NCI-H748 (cell line): ENCODE measurements around the gene TOX2.
A peak's percentile ranks its signal among the peaks of the same experiment; 100 is the strongest.

Source experiments
- DNase-seq: peaks from one replicate; lab custom pipeline; 2025; ENCODE audit not compliant: unreplicated experiment; lab: John Stamatoyannopoulos, UW

The TOX2 gene

GRCh38 chr20:44052166-44052565 lies 137.5 kb downstream of the TOX2 start:
- no peak for DNase-seq

- no peak for DNase-seq
Measured at GRCh38 chr20:44053046-44053445, 138.4 kb downstream of the TOX2 start.

- no peak for DNase-seq
Measured at GRCh38 chr20:44054118-44054517, 139.5 kb downstream of the TOX2 start.

- DNase-seq, result no peak
Measured at GRCh38 chr20:44054849-44055248, 140.2 kb downstream of the TOX2 start.

GRCh38 chr20:44056010-44056698 lies 141.5 kb downstream of the TOX2 start:
- no peak for DNase-seq

- DNase-seq, result peak; percentile 9
Measured at GRCh38 chr20:44057698-44058675, 143.3 kb downstream of the TOX2 start.

GRCh38 chr20:44064501-44065400 lies 150.1 kb downstream of the TOX2 start:
- no peak for DNase-seq

GRCh38 chr20:44065401-44066340 lies 151.0 kb downstream of the TOX2 start:
- DNase-seq, result no peak

- DNase-seq, result no peak
Measured at GRCh38 chr20:44066645-44067606, 152.3 kb downstream of the TOX2 start.

GRCh38 chr20:44067650-44068081 lies 153.0 kb downstream of the TOX2 start:
- no peak for DNase-seq

- no peak for DNase-seq
Measured at GRCh38 chr20:44068316-44069201, 153.9 kb downstream of the TOX2 start.

- DNase-seq, result no peak
Measured at GRCh38 chr20:44069203-44070011, 154.8 kb downstream of the TOX2 start.

GRCh38 chr20:44070139-44070900 lies 155.7 kb downstream of the TOX2 start:
- DNase-seq, result no peak

- DNase-seq, result no peak
Measured at GRCh38 chr20:44071057-44071456, 156.4 kb downstream of the TOX2 start.

- no peak for DNase-seq
Measured at GRCh38 chr20:44071526-44072111, 157.0 kb downstream of the TOX2 start.

- no peak for DNase-seq
Measured at GRCh38 chr20:44072384-44072783, 157.7 kb downstream of the TOX2 start.
